H1 (cell line): ENCODE data around the gene GET3.

Experiments
- CTCF ChIP-seq, 3 experiments: IDR thresholded peaks; 1 replicate in 2 of 3; 2 replicates in 1 of 3; pipeline versions ENCODE4 v1.5.1 to v1.6.1; 2011; ENCODE audit warnings: low read length in 3 of 3, mild to moderate bottlenecking in 3 of 3, inconsistent platforms in 2 of 3, low read depth in 1 of 3, moderate library complexity in 1 of 3; ENCODE audit not compliant: insufficient read depth in 1 of 3; ENCODE audit errors: control extremely low read depth in 1 of 3
- POLR2A ChIP-seq, 2 experiments: IDR thresholded peaks; 1 replicate in 1 of 2; 2 replicates in 1 of 2; pipeline ENCODE4 v1.6.1; 2011; ENCODE audit warnings: low read depth in 2 of 2, low read length in 2 of 2, mild to moderate bottlenecking in 2 of 2; ENCODE audit errors: control extremely low read depth in 1 of 2
- POU5F1 ChIP-seq: IDR thresholded peaks from 2 replicates; pipeline ENCODE4 v1.6.1; 2011; ENCODE audit warnings: low read depth, mild to moderate bottlenecking, low read length, moderate library complexity
- SIN3A ChIP-seq, 2 experiments: IDR thresholded peaks in 1 of 2; conservative IDR thresholded peaks in 1 of 2; 2 replicates each; pipeline ENCODE4 v1.6.1; 2011 to 2012; ENCODE audit warnings: low read length in 2 of 2, improper control_type of control experiment in 1 of 2, low read depth in 1 of 2, mild to moderate bottlenecking in 1 of 2
- TCF12 ChIP-seq: IDR thresholded peaks from 2 replicates; pipeline ENCODE4 v1.6.1; 2011; ENCODE audit warnings: low read depth, mild to moderate bottlenecking, low read length
- YY1 ChIP-seq: IDR thresholded peaks from 2 replicates; pipeline ENCODE4 v1.6.1; 2011; ENCODE audit warnings: low read depth, mild to moderate bottlenecking, low read length

DNA sequence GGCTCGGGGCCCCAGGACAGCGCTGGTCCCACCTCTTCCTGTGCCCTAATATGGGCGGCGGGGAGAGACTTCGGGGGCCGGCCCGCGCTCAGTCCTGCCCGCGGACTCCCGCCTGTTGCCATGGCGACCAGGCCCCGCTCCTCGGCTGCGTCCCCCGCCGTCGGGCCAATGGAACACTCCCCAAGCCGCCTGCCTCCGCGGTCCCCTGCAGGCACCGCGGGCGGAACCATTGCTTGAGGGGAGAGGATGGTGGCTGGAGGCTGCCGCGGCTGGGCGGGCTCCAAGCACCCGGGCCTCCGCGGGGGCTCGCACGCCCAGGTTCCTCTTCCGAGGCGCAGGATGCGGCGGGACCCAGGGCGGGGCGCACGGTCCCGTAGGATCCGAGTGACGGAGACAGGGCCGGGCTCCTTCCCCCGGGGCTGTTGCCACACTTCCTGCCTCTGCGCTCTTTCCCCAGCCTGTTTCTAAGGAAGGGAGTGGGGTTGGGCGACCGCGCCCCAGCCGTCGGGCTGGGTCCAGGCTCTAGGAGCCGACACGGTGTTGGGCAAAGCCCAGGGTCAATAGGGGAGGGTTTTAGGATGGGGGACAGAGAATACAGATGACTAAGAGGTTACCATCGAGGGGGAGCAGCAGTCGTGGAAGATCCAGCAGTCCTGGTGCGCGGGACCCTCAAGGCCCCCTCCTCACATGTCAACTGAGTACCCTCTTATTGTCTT is 52.8 kb downstream of the GET3 start:
- TF ChIP-seq SIN3A (conservative IDR thresholded peaks at IDR 0.05 in 1 of 2, IDR thresholded peaks at IDR 0.05 in 1 of 2; ENCODE audit: low read depth in 1 of 2, low read length in 2 of 2) = peak; percentile 5 to 94; a peak in 2 of 4 replicates
- no peak for TF ChIP-seq CTCF (IDR thresholded peaks at IDR 0.05; ENCODE audit: control extremely low read depth in 1 of 3, insufficient read depth in 1 of 3, low read depth in 1 of 3, low read length in 3 of 3)
- TF ChIP-seq YY1 = peak; percentile 21; the same call in 1 of the 2 replicates
- no peak for TF ChIP-seq POLR2A (IDR thresholded peaks at IDR 0.05; ENCODE audit: control extremely low read depth in 1 of 2, low read depth in 2 of 2, low read length in 2 of 2)
- TF ChIP-seq POU5F1 = no peak
- TF ChIP-seq TCF12 = 0 out of 2 replicates have a peak, but pooled peaks have one; percentile 16
